Erythroblast (primary cell): ENCODE measurements around the gene TRIM54.
"Not testable (repeated sequence)": the region's sequence is repeated elsewhere in the genome, so short reads cannot be mapped to it uniquely, and the experiment has no call there.

Experiments
- GATA1 ChIP-seq: IDR thresholded peaks from 2 replicates; pipeline ENCODE4 v1.6.1; 2011; ENCODE audit warnings: low read depth, mild to moderate bottlenecking, control low read depth, low read length, moderate library complexity
- POLR2A ChIP-seq: IDR thresholded peaks from 2 replicates; pipeline ENCODE4 v1.6.1; 2011; ENCODE audit warnings: mild to moderate bottlenecking, low read length

- TF ChIP-seq POLR2A, GATA1: not testable (repeated sequence)
Measured at GRCh38 chr2:27268296-27268695, 13.9 kb upstream of the TRIM54 start.
